H1 (cell line): ENCODE data around the gene DNAJB8. TPM values are rescaled to one million over a fixed set of nuclear protein-coding genes. Genes with fewer than 3 reads are reported as not detected.

Experiments used
- CREB1 ChIP-seq: IDR thresholded peaks from 2 replicates; pipeline ENCODE4 v1.6.1; 2012; ENCODE audit warnings: inconsistent platforms
- GABPA ChIP-seq: IDR thresholded peaks from 2 replicates; pipeline ENCODE4 v1.6.1; 2011; ENCODE audit warnings: mild to moderate bottlenecking, low read length, moderate library complexity, borderline replicate concordance; ENCODE audit not compliant: insufficient read depth
- KDM5A ChIP-seq: fragments of 200-600 bp; IDR thresholded peaks from 2 replicates; pipeline ENCODE4 v1.7.1; 2012; ENCODE audit warnings: mild to moderate bottlenecking, low read length, inconsistent platforms, mixed read lengths
- SP1 ChIP-seq: IDR thresholded peaks from 2 replicates; pipeline ENCODE4 v1.6.1; 2011; ENCODE audit warnings: low read depth, low read length
- TBP ChIP-seq: IDR thresholded peaks from 2 replicates; pipeline ENCODE4 v1.6.1; 2011; ENCODE audit warnings: low read depth, low read length, improper control_type of control experiment
- polyA plus RNA-seq, 7 experiments: library from polyadenylated mRNA; depleted of rRNA in 3 of 7; stranded (reverse) in 5 of 7; unstranded in 2 of 7; fragments of >200 nt in 5 of 7; fragments of 200-250 nt in 2 of 7; gene quantifications; 1 replicate in 5 of 7; 2 replicates in 1 of 7; 4 replicates in 1 of 7; pipeline versions ENCODE4 v1.2.1 to v1.2.3, GENCODE V29; 2011 to 2013; ENCODE audit warnings: missing spikeins in 2 of 7, mixed read lengths in 2 of 7
- total RNA-seq: library from RNA; stranded (reverse); fragmentation: NEBNext Ultra II Directional; extraction: Animal tissue kit (Norgen Biotek cat#: 25700); gene quantifications from 2 replicates; pipeline ENCODE4 v1.2.1, GENCODE V29; 2021

The DNAJB8 gene
- total and polyA plus RNA-seq, 2 of the 8 experiments (the other 6 are each of a cell fraction or from before 2014, with no cell fraction given), result not detected

DNA sequence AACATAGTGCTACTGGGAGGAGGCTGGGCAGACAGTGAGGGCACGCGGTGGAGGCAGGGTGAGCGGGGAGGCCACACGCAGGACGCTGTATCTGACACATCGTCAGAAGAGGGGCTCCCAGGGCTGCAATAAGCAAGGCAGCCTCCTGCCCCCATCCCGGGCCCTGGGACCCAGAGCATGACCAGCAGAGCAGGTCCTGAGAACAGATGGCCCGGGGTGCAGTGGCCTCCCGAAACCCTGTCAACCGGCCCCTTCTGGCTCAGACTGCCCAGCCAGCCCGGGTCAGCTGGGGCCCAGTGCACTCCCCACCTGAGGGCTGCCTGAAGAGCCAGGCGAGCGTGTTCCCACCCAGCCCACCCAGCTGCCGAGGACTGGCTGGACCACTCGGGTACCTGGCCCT, 37.4 kb downstream of the DNAJB8 start (continued):
- no peak for TF ChIP-seq CREB1
- no peak for TF ChIP-seq GABPA
- TF ChIP-seq KDM5A, result no peak
- TF ChIP-seq SP1, result no peak
- TF ChIP-seq TBP, result no peak
